Heart left ventricle (tissue), 13 donors: Measurements from ENCODE around the gene NSUN2.

Experiments used
- CTCF ChIP-seq, 12 donors: fragments of 200-600 bp; sonication (generic) in 4 of 12; IDR thresholded peaks; one replicate each; pipeline versions ENCODE4 v1.5.0 to v1.8.0; 2018 to 2022; ENCODE audit warnings: antibody characterized with exemption in 12 of 12, mild to moderate bottlenecking in 5 of 12
- POLR2A ChIP-seq, 2 donors: fragments of 450-650 bp; IDR thresholded peaks; one replicate each; pipeline ENCODE4 v1.6.1; 2017; ENCODE audit warnings: antibody characterized with exemption in 2 of 2, mild to moderate bottlenecking in 2 of 2, moderate library complexity in 2 of 2
- donor health status: ischemic (EF 13 %, LVEDD 7.1; RV severe dilation, severe dysfunction).
- donor health status: DM: no; HTN: yes; CAD: no.
- donor health status: DM: no; HTN: no; CAD: no.
- donor health status: ischemic (EF 25% LVEDD 6.9; RV normal size, moderate dysfunction).
- donor health status: ischemic (EF 25% LVEDD 5.7; RV mildly dilated, moderate dysfunction).
- donor health status: ischemic (EF 35%, LVEDD 5.7; RV mildly dilated, moderate dysfunction).
- donor health status: nonischemic (EF 11% LVEDD 7.7; RV severe dilation, severe dysfunction).
- donor health status: DM: yes; HTN: yes; CAD: no.
- donor health status: PGD.
- donor health status: ischemic (EF 29% LVEDD 5.4; RV normal size, mild dysfunction).
- donor health status: nonischemic (EF 23%, LVEDD 6.1; RV moderate dilation, normal function).

- TF ChIP-seq POLR2A (IDR thresholded peaks at IDR 0.05) (no peak), CTCF (IDR thresholded peaks at IDR 0.05) (no peak)
These were observed 80.2 kb downstream of the NSUN2 start for GRCh38 chr5:6552612-6553011.
